Measurements from ENCODE around the gene RIF1. TPM values are rescaled to one million over a fixed set of nuclear protein-coding genes. Genes with fewer than 3 reads are reported as not detected.

The RIF1 gene
- total RNA-seq, 4 donors from 2014 or later: 24.8 to 58.8 (median 33.5) TPM

GRCh38 chr2:151478011-151478410 lies 68.3 kb downstream of the RIF1 start:
- TF ChIP-seq EP300 (IDR thresholded peaks at IDR 0.05) (no peak), CTCF (IDR thresholded peaks at IDR 0.05) (no peak), POLR2AphosphoS5 (IDR thresholded peaks at IDR 0.05) (no peak), POLR2A (IDR thresholded peaks at IDR 0.05) (no peak)
- DNase-seq (ENCODE audit: low spot score in 2 of 2): no peak
- H3K4me1 ChIP-seq: no peaks in the 10 kb centered on the region
- no peaks in the 10 kb centered on the region for H3K9me3 ChIP-seq
- H3K4me3 ChIP-seq: no peak overlapping the region
- no peaks in the 10 kb centered on the region for H3K27me3 ChIP-seq
- H3K27ac ChIP-seq: no peak overlapping the region
- peaks cover 28% of the 10 kb centered on the region for H3K36me3 ChIP-seq
- 97% methylated on average over 4 of the region's 4 CpGs for WGBS

DNA sequence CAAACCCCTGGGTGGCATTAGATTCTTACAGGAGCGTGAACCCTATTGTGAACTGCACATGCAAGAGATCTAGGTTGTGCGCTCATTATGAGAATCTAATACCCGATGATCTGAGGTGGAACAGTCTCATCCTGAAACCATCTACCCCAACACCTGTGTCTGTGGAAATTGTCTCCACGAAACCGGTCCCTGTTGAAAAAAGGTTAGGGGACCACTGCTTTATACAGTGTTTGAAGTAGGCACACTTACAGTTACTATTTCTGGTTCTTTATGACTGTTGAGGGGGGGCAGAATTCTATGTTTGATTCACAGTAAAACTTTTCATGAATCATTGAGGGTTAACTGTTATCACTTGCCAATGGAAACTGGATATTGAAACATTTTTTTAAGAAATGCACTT lies 72.0 kb downstream of the RIF1 start:
- no peak for DNase-seq (ENCODE audit: low spot score in 2 of 2)
- no peaks in the 10 kb centered on the region for H3K27me3 ChIP-seq
- no peak overlapping the region for H3K4me3 ChIP-seq
- WGBS: 94% methylated on average over 5 of the region's 5 CpGs
- peaks cover 21% of the 10 kb centered on the region for H3K36me3 ChIP-seq
- TF ChIP-seq EP300 (IDR thresholded peaks at IDR 0.05) (no peak), CTCF (IDR thresholded peaks at IDR 0.05) (no peak), POLR2AphosphoS5 (IDR thresholded peaks at IDR 0.05) (no peak), POLR2A (IDR thresholded peaks at IDR 0.05) (no peak)
- no peak overlapping the region for H3K27ac ChIP-seq
- no peaks in the 10 kb centered on the region for H3K9me3 ChIP-seq
- no peaks in the 10 kb centered on the region for H3K4me1 ChIP-seq

DNA sequence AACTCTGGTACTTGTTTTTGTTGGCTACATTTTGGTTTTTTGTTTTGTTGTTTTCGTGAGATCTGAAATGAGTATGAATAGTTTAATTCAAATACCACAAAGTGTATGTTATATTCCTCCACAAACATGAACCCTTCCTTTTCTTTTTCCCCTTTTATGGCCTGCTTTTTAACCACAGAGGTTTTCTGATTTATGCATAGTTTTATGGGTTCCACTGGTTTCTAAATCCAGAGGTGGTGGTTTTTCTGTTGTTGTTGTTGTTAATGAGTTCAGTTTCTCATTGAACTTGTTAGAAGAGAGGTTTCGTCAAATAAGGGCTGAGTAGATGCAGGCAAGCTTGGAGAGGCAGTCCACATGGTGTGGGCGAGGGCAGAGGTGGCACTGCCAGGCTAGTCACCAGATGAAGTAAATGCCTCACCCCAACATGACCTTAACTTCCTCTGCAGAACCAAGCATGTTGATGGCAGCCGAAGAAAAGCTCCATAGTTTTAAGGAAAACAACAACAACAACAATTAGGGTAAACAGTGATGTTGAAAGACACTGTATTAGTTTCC lies 72.5 kb downstream of the RIF1 start:
- Histone ChIP-seq H3K4me1 (no peaks in the 10 kb centered on the region), H3K4me3 (no peak overlapping the region), H3K36me3 (peaks cover 21% of the 10 kb centered on the region), H3K9me3 (no peaks in the 10 kb centered on the region), H3K27ac (no peak overlapping the region), H3K27me3 (no peaks in the 10 kb centered on the region)
- DNase-seq (ENCODE audit: low spot score in 2 of 2): no peak
- 85% methylated on average over 4 of the region's 4 CpGs for WGBS
- TF ChIP-seq EP300 (IDR thresholded peaks at IDR 0.05) (no peak), POLR2AphosphoS5 (IDR thresholded peaks at IDR 0.05) (no peak), POLR2A (IDR thresholded peaks at IDR 0.05) (no peak), CTCF (IDR thresholded peaks at IDR 0.05) (no peak)

GRCh38 chr2:151483546-151483945 lies 73.8 kb downstream of the RIF1 start:
- no peak for DNase-seq (ENCODE audit: low spot score in 2 of 2)

DNA sequence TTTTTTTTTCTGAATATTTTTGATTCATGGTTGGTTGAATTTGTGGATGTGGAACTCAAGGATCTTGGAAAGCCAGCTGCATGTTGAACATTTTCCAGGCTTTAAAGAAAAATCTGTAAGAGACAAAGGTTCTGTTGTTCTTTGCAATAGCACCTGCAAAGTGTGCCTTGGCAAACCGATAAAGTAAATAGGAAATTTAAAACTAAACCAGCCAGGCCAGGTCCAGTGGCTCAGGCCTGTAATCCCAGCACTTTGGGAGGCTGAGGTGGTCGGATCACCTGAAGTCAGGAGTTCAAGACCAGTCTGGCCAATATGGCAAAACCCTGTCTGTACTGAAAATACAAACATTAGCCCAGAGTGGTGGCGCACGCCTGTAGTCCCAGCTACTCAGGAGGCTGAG lies 74.4 kb downstream of the RIF1 start:
- Histone ChIP-seq H3K27me3 (no peaks in the 10 kb centered on the region), H3K9me3 (no peaks in the 10 kb centered on the region), H3K27ac (no peak overlapping the region), H3K36me3 (peaks cover 17% of the 10 kb centered on the region), H3K4me3 (no peak overlapping the region), H3K4me1 (no peaks in the 10 kb centered on the region)
- WGBS: 95% methylated on average over 4 of the region's 4 CpGs
- DNase-seq (ENCODE audit: low spot score in 2 of 2): no peak
- no peak for TF ChIP-seq EP300 (IDR thresholded peaks at IDR 0.05)
- TF ChIP-seq POLR2AphosphoS5 (IDR thresholded peaks at IDR 0.05): no peak
- no peak for TF ChIP-seq CTCF (IDR thresholded peaks at IDR 0.05)
- TF ChIP-seq POLR2A (IDR thresholded peaks at IDR 0.05): no peak

More at GRCh38 chr2:151483546-151483945, 73.8 kb downstream of the RIF1 start:
- no peak overlapping the region for H3K27ac ChIP-seq
- no peak overlapping the region for H3K4me3 ChIP-seq
- TF ChIP-seq POLR2A (IDR thresholded peaks at IDR 0.05) (no peak), CTCF (IDR thresholded peaks at IDR 0.05) (no peak), POLR2AphosphoS5 (IDR thresholded peaks at IDR 0.05) (no peak), EP300 (IDR thresholded peaks at IDR 0.05) (no peak)
- H3K27me3 ChIP-seq: no peaks in the 10 kb centered on the region
- peaks cover 17% of the 10 kb centered on the region for H3K36me3 ChIP-seq
- 86% methylated on average over 6 of the region's 6 CpGs for WGBS
- H3K4me1 ChIP-seq: no peaks in the 10 kb centered on the region
- no peaks in the 10 kb centered on the region for H3K9me3 ChIP-seq

Measured in suprapubic skin (tissue), 4 donors.